ENCODE data around the gene GRAMD1B. TPM values are rescaled to one million over a fixed set of nuclear protein-coding genes. Genes with fewer than 3 reads are reported as not detected.
A peak's percentile ranks its signal among the peaks of the same experiment; 100 is the strongest.

The GRAMD1B gene
- total RNA-seq, 2 donors from 2014 or later = 28.8 to 39.6 TPM

GRCh38 chr11:123587044-123587443, 157.0 kb downstream of the GRAMD1B start:
- Mint-ChIP-seq H3K36me3 (ENCODE audit: low read depth) (peaks cover 12% of the 10 kb centered on the region), H3K27ac (no peak overlapping the region), H3K27me3 (ENCODE audit: insufficient read depth) (no peaks in the 10 kb centered on the region), H3K4me3 (no peak overlapping the region), H3K9me3 (no peaks in the 10 kb centered on the region), H3K4me1 (peaks cover 30% of the 10 kb centered on the region)
- no peak for DNase-seq
- H3K4me1 ChIP-seq (ENCODE audit: control insufficient read depth, insufficient read depth, low read length) = peaks cover 15% of the 10 kb centered on the region
- peaks cover 49% of the 10 kb centered on the region for H3K36me3 ChIP-seq (ENCODE audit: control insufficient read depth, insufficient read depth, low read length)
- WGBS, 2 experiments (ENCODE audit: insufficient coverage in 1 of 2, insufficient read length in 1 of 2) = 94 to 100% methylated on average over 1 to 2 of the region's 2 CpGs
- H3K9ac ChIP-seq (ENCODE audit: extremely low read depth, low read length, poor library complexity, severe bottlenecking) = no peak overlapping the region
- no peak overlapping the region for H3K27ac ChIP-seq (ENCODE audit: low read depth, low read length)
- H3K27me3 ChIP-seq (ENCODE audit: control insufficient read depth, insufficient read depth, low read length, poor library complexity, severe bottlenecking) = no peaks in the 10 kb centered on the region
- H3K9me3 ChIP-seq (ENCODE audit: control insufficient read depth, low read length) = no peaks in the 10 kb centered on the region
- TF ChIP-seq, protein P1, sequence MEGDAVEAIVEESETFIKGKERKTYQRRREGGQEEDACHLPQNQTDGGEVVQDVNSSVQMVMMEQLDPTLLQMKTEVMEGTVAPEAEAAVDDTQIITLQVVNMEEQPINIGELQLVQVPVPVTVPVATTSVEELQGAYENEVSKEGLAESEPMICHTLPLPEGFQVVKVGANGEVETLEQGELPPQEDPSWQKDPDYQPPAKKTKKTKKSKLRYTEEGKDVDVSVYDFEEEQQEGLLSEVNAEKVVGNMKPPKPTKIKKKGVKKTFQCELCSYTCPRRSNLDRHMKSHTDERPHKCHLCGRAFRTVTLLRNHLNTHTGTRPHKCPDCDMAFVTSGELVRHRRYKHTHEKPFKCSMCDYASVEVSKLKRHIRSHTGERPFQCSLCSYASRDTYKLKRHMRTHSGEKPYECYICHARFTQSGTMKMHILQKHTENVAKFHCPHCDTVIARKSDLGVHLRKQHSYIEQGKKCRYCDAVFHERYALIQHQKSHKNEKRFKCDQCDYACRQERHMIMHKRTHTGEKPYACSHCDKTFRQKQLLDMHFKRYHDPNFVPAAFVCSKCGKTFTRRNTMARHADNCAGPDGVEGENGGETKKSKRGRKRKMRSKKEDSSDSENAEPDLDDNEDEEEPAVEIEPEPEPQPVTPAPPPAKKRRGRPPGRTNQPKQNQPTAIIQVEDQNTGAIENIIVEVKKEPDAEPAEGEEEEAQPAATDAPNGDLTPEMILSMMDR (conservative IDR thresholded peaks at IDR 0.05) = no peak
- H3K4me3 ChIP-seq (ENCODE audit: low read length) = no peak overlapping the region

GRCh38 chr11:123587559-123587958, 157.5 kb downstream of the GRAMD1B start:
- Mint-ChIP-seq H3K4me1 (peaks cover 30% of the 10 kb centered on the region), H3K27me3 (ENCODE audit: insufficient read depth) (no peaks in the 10 kb centered on the region), H3K36me3 (ENCODE audit: low read depth) (peaks cover 14% of the 10 kb centered on the region), H3K27ac (no peak overlapping the region), H3K4me3 (no peak overlapping the region), H3K9me3 (no peaks in the 10 kb centered on the region)
- Histone ChIP-seq H3K4me3 (ENCODE audit: low read length) (no peak overlapping the region), H3K27me3 (ENCODE audit: control insufficient read depth, insufficient read depth, low read length, poor library complexity, severe bottlenecking) (no peaks in the 10 kb centered on the region), H3K9me3 (ENCODE audit: control insufficient read depth, low read length) (no peaks in the 10 kb centered on the region), H3K4me1 (ENCODE audit: control insufficient read depth, insufficient read depth, low read length) (peaks cover 15% of the 10 kb centered on the region), H3K27ac (ENCODE audit: low read depth, low read length) (no peak overlapping the region), H3K9ac (ENCODE audit: extremely low read depth, low read length, poor library complexity, severe bottlenecking) (no peak overlapping the region), H3K36me3 (ENCODE audit: control insufficient read depth, insufficient read depth, low read length) (peaks cover 53% of the 10 kb centered on the region)
- TF ChIP-seq, protein P1 (conservative IDR thresholded peaks at IDR 0.05) = no peak
- no peak for DNase-seq
- WGBS, 2 experiments (ENCODE audit: insufficient coverage in 1 of 2, insufficient read length in 1 of 2) = 90 to 93% methylated on average over 3 to 6 of the region's 6 CpGs

DNA sequence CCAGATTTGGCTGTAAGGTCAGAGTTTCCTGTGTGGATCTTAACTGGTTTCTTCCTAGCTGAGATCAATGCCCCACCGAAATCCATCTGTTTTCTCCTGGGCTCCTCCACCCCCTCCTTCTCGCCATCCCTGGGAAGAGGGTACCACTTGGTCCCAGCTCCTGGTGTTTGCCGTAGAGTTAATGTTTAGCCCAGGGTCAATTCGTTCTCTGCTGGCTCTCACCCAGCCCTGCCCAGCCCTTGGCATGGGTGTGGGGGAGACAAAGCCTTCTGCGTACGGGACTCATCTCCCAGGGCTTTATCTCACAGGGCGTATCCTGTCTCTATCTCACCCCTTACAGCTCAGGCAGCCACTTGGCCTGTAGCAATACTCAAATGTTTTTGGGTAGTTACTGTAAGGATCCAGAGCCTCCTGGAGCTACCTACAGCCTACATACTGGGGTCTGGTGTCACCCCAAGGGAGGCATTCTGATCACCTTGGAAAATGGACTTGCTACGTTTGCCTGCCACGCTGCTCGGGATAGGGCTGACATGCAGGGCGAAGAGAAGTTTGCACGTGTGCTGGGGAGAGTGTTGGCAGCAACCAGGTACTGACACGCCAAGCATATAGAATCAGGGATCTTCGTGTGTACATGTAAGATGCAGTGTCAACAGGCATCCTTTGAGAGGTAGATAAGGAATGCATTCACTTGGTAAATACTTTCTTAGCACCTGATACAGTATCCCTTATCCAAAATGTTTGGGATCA, 158.2 kb downstream of the GRAMD1B start:
- no peak overlapping the region for H3K27ac ChIP-seq (ENCODE audit: low read depth, low read length)
- peaks cover 15% of the 10 kb centered on the region for H3K4me1 ChIP-seq (ENCODE audit: control insufficient read depth, insufficient read depth, low read length)
- peak overlapping the region; percentile 58 for H3K27ac Mint-ChIP-seq
- TF ChIP-seq, protein P1 (conservative IDR thresholded peaks at IDR 0.05) = no peak
- 89 to 91% methylated on average over 11 to 14 of the region's 14 CpGs for WGBS, 2 experiments (ENCODE audit: insufficient coverage in 1 of 2, insufficient read length in 1 of 2)
- no peaks in the 10 kb centered on the region for H3K27me3 Mint-ChIP-seq (ENCODE audit: insufficient read depth)
- peaks cover 49% of the 10 kb centered on the region for H3K36me3 ChIP-seq (ENCODE audit: control insufficient read depth, insufficient read depth, low read length)
- no peak for DNase-seq
- no peaks in the 10 kb centered on the region for H3K27me3 ChIP-seq (ENCODE audit: control insufficient read depth, insufficient read depth, low read length, poor library complexity, severe bottlenecking)
- peaks cover 30% of the 10 kb centered on the region for H3K4me1 Mint-ChIP-seq
- H3K9me3 ChIP-seq (ENCODE audit: control insufficient read depth, low read length) = no peaks in the 10 kb centered on the region
- no peak overlapping the region for H3K9ac ChIP-seq (ENCODE audit: extremely low read depth, low read length, poor library complexity, severe bottlenecking)
- no peak overlapping the region for H3K4me3 Mint-ChIP-seq
- no peaks in the 10 kb centered on the region for H3K9me3 Mint-ChIP-seq
- no peak overlapping the region for H3K4me3 ChIP-seq (ENCODE audit: low read length)
- H3K36me3 Mint-ChIP-seq (ENCODE audit: low read depth) = peaks cover 12% of the 10 kb centered on the region
